NT2/D1 (cell line): ENCODE measurements around the gene GTPBP6.

Experiments
- DNase-seq: peaks from one replicate; pipeline ENCODE4 v3.0.0-alpha.2; 2011; ENCODE audit warnings: low read depth, low spot score
- H3K27me3 ChIP-seq: 2 replicates; pipeline ENCODE4 v1.6.0; 2011; ENCODE audit warnings: mild to moderate bottlenecking; ENCODE audit not compliant: insufficient read length, insufficient read depth
- H3K36me3 ChIP-seq: 2 replicates; pipeline ENCODE4 v1.6.1; 2011; ENCODE audit warnings: mild to moderate bottlenecking, low read length, mixed read lengths; ENCODE audit not compliant: insufficient read depth, insufficient read length
- H3K4me1 ChIP-seq: 2 replicates; pipeline ENCODE4 v1.5.1; 2011; ENCODE audit not compliant: insufficient read depth, insufficient read length
- H3K4me3 ChIP-seq: 2 replicates; pipeline ENCODE4 v1.5.1; 2011; ENCODE audit warnings: low read depth; ENCODE audit not compliant: insufficient read length
- H3K9ac ChIP-seq: 2 replicates; pipeline ENCODE4 v1.6.0; 2011; ENCODE audit warnings: low read depth; ENCODE audit not compliant: insufficient read length
- H3K9me3 ChIP-seq: 2 replicates; pipeline ENCODE4 v1.5.1; 2011; ENCODE audit warnings: mild to moderate bottlenecking, low read length; ENCODE audit not compliant: insufficient read depth
- SUZ12 ChIP-seq: IDR thresholded peaks from 2 replicates; pipeline ENCODE4 v1.6.1; 2011; ENCODE audit not compliant: insufficient read length, insufficient read depth; ENCODE audit errors: extremely low read depth
- YY1 ChIP-seq: IDR thresholded peaks from 2 replicates; pipeline ENCODE4 v1.6.1; 2011; ENCODE audit not compliant: insufficient read length, insufficient read depth
- ZNF274 ChIP-seq: IDR thresholded peaks from 2 replicates; pipeline ENCODE4 v1.6.1; 2011; ENCODE audit warnings: mild to moderate bottlenecking, low read depth, low read length

The GTPBP6 gene

GRCh38 chrX:361231-362145 is 42.9 kb upstream of the GTPBP6 start:
- H3K4me3 ChIP-seq = no peak overlapping the region
- no peaks in the 10 kb centered on the region for H3K27me3 ChIP-seq
- no peak for DNase-seq
- no peaks in the 10 kb centered on the region for H3K4me1 ChIP-seq
- H3K9ac ChIP-seq = no peak overlapping the region
- no peak for TF ChIP-seq SUZ12
- no peak for TF ChIP-seq YY1
- TF ChIP-seq ZNF274 = no peak
- peaks cover 51% of the 10 kb centered on the region for H3K36me3 ChIP-seq
- H3K9me3 ChIP-seq = peaks cover 34% of the 10 kb centered on the region

DNA sequence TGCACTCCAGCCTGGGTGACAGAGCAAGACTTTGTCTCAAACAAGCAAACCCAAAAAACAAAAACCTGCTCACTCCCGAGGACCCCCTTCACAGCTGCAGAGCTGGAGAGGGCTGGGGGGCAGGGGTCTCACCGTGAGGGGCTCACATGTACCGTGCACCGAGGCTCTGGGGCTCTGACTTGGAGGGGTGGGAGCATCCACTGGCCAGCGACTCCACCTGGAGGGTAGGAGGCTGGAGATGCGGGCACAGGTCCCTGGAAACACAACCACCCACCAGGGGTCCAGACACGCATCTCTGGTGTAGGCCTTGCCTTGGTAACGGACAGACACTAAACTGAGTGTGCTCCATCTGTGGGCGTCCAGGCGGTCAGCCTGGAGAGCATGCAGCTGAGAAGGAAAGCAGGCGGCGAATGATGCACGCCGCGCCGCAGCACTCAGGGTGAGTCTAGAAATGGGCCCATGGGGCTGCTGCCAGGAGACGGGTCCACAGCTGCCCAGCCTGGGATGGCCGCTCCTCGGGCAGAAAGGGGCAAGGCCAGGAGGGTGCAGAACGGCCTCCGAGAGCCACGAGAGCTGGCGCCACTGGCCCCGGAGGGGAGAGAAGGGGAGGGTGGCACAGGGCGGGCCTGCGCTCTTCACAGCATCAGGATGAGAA is 42.0 kb upstream of the GTPBP6 start:
- H3K4me3 ChIP-seq = no peak overlapping the region
- H3K9me3 ChIP-seq = peaks cover 34% of the 10 kb centered on the region
- no peaks in the 10 kb centered on the region for H3K27me3 ChIP-seq
- H3K4me1 ChIP-seq = no peaks in the 10 kb centered on the region
- TF ChIP-seq YY1 (no peak), SUZ12 (no peak)
- H3K9ac ChIP-seq = no peak overlapping the region
- H3K36me3 ChIP-seq = peaks cover 53% of the 10 kb centered on the region
- no peak for DNase-seq

DNA sequence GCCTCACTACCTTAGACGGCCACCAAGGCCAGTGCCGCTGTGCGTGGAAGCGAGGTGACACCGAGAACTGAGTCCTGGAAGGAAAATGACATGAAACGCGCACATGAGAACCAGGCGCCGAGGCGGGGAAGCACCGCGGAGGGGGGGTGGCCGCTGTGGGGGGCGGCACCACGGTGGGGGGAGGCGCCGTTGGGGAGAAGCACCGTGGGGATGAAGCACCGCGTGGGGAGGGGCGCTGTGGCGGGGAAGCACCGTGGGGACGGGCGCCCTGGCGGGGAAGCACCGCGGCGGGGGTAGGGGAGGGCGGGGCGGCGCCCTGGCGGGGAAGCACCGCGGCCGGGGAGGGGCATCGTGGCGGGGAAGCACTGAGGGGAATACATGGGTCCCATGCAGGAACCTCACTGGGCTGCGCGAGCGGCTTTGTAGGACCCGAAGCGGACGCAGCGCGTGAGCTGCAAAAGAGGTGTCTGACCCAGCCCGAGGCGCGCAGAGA is 40.1 kb upstream of the GTPBP6 start:
- Histone ChIP-seq H3K36me3 (peaks cover 53% of the 10 kb centered on the region), H3K9ac (no peak overlapping the region), H3K4me3 (no peak overlapping the region), H3K4me1 (no peaks in the 10 kb centered on the region), H3K27me3 (no peaks in the 10 kb centered on the region), H3K9me3 (peaks cover 32% of the 10 kb centered on the region)
- no peak for TF ChIP-seq YY1
- no peak for TF ChIP-seq SUZ12
- no peak for TF ChIP-seq ZNF274
- DNase-seq = no peak

- no peaks in the 10 kb centered on the region for H3K4me1 ChIP-seq
- H3K36me3 ChIP-seq = peaks cover 49% of the 10 kb centered on the region
- peaks cover 25% of the 10 kb centered on the region for H3K9me3 ChIP-seq
- H3K9ac ChIP-seq = no peak overlapping the region
- no peak overlapping the region for H3K4me3 ChIP-seq
- no peak for DNase-seq
- H3K27me3 ChIP-seq = no peaks in the 10 kb centered on the region
- TF ChIP-seq YY1 = no peak
- no peak for TF ChIP-seq ZNF274
- TF ChIP-seq SUZ12 = no peak
These were observed 39.3 kb upstream of the GTPBP6 start for GRCh38 chrX:357693-358471.

DNA sequence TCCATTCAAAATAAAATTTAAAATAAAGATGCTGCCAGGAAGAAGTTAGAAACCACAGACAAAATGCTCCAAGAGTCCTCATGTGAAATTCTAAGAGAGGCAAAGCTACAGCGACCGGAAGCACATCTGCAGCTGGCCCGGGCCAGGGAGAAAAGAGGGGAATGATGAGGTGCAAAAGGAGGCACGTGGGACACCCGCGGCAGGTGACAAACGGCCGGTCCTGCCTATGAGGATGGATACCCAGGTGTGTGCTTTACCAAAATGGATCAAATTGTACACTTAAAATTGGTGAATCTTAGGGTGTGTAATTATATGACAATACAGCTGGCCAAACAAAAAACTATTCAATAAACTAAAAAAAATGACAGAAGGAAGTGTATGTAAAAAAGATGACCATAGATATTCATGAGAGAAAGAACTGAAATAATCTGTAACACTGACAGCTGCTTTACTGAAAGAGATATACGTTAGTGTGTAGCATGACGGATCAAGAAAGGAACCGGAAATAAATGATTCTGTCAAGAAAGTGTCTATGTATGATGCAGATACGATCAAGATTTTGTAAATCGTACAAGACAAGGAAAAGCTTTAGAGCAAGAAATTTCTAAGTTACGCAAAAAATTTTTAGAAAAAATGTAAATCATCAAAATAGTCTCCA is 38.6 kb upstream of the GTPBP6 start:
- Histone ChIP-seq H3K36me3 (peaks cover 55% of the 10 kb centered on the region), H3K9me3 (peaks cover 25% of the 10 kb centered on the region), H3K4me1 (no peaks in the 10 kb centered on the region), H3K27me3 (no peaks in the 10 kb centered on the region), H3K9ac (no peak overlapping the region), H3K4me3 (no peak overlapping the region)
- no peak for DNase-seq
- TF ChIP-seq YY1 (no peak), ZNF274 (no peak), SUZ12 (no peak)

DNA sequence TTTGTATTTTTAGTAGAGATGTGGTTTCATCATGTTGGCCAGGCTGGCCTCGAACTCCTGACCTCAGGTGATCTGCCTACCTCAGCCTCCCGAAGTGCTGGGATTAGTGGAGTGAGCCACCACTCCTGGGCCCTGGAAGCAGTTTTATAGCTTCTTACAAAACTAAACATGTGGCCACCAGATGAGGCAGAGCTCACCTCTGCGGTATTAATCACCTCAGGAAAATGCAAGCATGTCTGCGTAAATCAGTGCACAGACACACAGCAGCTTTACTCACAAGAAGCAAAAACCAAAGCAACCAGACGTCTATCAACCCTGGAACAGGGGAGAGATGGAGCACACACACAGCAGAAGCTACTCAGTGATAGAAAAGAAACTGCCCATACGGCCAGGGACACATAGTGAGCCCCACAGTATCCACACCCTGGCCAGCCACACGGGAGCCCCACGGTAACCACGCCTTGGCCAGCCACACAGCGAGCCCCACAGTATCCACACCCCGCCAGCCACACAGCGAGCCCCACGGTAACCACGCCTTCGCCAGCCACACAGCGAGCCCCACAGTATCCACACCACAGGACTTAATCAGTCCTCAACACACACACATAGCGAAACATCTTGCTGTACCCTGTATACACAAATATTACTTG is 37.9 kb upstream of the GTPBP6 start:
- TF ChIP-seq ZNF274 (no peak), YY1 (no peak), SUZ12 (no peak)
- DNase-seq = no peak
- Histone ChIP-seq H3K4me1 (no peaks in the 10 kb centered on the region), H3K9ac (no peak overlapping the region), H3K36me3 (peaks cover 54% of the 10 kb centered on the region), H3K27me3 (no peaks in the 10 kb centered on the region), H3K9me3 (peaks cover 22% of the 10 kb centered on the region), H3K4me3 (no peak overlapping the region)
